ENCODE measurements around the gene LCE3A.

Gene LCE3A

DNA sequence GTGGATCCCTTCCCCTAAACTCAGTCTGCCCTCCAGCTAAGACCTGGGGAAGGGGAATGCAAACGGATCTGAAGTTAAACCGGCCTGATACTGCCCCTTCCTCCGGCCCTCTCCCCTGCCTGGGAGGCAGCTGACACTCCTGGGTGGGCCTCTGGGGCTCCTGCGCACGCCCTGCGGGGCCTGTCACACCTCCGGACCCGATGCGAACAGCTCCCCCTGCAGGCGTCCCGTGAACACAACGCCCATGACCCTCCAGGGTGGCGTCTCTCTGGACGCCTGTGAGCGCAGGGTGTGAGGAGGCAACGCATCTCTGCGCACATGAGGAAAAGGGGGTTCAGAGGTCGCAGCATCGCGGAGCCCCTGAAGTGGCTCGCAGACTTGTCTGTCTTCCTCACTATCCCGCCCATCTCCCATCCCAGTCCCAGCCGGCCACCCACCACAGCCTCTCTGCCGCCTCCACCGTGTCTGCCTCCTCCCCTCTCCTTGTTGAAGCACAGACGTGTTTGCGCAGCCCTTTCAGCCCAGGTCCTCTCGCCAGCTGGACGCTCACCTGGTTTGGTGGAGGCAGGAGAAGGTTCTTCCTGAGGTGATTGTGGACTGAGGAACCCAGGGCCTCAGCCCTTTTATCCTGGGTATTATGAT is 421 bp upstream of the LCE3A start:
- no peak overlapping the region for H3K4me2 ChIP-seq (ENCODE audit: low read length)
- H3K27ac ChIP-seq (ENCODE audit: low read depth, low read length): no peak overlapping the region
- no peaks in the 10 kb centered on the region for H3K36me3 ChIP-seq (ENCODE audit: control insufficient read depth, low read length)
- no peaks in the 10 kb centered on the region for H3F3A ChIP-seq (ENCODE audit: control insufficient read depth, insufficient read depth)
- no peaks in the 10 kb centered on the region for H3K9me2 ChIP-seq (replicated peaks; ENCODE audit: control insufficient read depth, low read length)
- no peaks in the 10 kb centered on the region for H3K4me1 ChIP-seq (ENCODE audit: control insufficient read depth, low read length)
- no peaks in the 10 kb centered on the region for H4K20me1 ChIP-seq (ENCODE audit: control insufficient read depth, insufficient read depth, low read depth, low read length)
- no peak overlapping the region for H3K4me3 ChIP-seq (ENCODE audit: low read length)
- no peaks in the 10 kb centered on the region for H3K79me2 ChIP-seq (ENCODE audit: control insufficient read depth, low read length)
- peaks cover 16% of the 10 kb centered on the region for H3K9me3 ChIP-seq (ENCODE audit: control insufficient read depth, insufficient read depth, low read length)
- TF ChIP-seq EZH2phosphoT487 (IDR thresholded peaks at IDR 0.05; ENCODE audit: borderline replicate concordance, low read length) (no peak), CTCF (IDR thresholded peaks at IDR 0.05; ENCODE audit: low read depth, low read length, poor library complexity, severe bottlenecking) (peak; percentile 57)
- H3K27me3 ChIP-seq (ENCODE audit: control insufficient read depth, low read length): no peaks in the 10 kb centered on the region

DNA sequence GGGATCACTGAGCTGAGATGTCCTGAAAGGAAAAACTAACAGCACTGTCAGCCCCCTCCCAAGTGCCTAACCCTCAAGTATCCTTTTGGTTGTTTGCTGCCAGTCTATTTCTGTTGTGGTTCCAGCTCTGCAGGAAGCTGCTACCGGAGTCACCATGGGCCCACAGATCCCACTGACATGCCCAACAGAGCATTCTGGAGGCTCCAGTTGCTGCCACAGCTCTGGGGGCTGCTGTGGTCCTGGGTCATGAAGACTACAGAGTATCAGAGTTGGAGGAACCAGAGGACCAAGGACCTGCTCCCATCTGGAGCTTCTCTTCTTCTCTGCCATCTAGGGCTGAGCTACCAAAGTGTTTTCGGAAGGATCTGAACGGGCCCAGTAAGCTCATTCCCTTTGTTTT is 910 bp downstream of the LCE3A start:
- Histone ChIP-seq H3K4me3 (ENCODE audit: low read length) (no peak overlapping the region), H3K4me2 (ENCODE audit: low read length) (no peak overlapping the region), H3F3A (ENCODE audit: control insufficient read depth, insufficient read depth) (no peaks in the 10 kb centered on the region), H3K4me1 (ENCODE audit: control insufficient read depth, low read length) (no peaks in the 10 kb centered on the region), H3K79me2 (ENCODE audit: control insufficient read depth, low read length) (no peaks in the 10 kb centered on the region), H4K20me1 (ENCODE audit: control insufficient read depth, insufficient read depth, low read depth, low read length) (no peaks in the 10 kb centered on the region), H3K36me3 (ENCODE audit: control insufficient read depth, low read length) (no peaks in the 10 kb centered on the region), H3K27me3 (ENCODE audit: control insufficient read depth, low read length) (no peaks in the 10 kb centered on the region), H3K9me3 (ENCODE audit: control insufficient read depth, insufficient read depth, low read length) (peaks cover 17% of the 10 kb centered on the region), H3K9me2 (replicated peaks; ENCODE audit: control insufficient read depth, low read length) (no peaks in the 10 kb centered on the region), H3K27ac (ENCODE audit: low read depth, low read length) (no peak overlapping the region)
- no peak for TF ChIP-seq CTCF (IDR thresholded peaks at IDR 0.05; ENCODE audit: low read depth, low read length, poor library complexity, severe bottlenecking)
- TF ChIP-seq EZH2phosphoT487 (IDR thresholded peaks at IDR 0.05; ENCODE audit: borderline replicate concordance, low read length): no peak

DNA sequence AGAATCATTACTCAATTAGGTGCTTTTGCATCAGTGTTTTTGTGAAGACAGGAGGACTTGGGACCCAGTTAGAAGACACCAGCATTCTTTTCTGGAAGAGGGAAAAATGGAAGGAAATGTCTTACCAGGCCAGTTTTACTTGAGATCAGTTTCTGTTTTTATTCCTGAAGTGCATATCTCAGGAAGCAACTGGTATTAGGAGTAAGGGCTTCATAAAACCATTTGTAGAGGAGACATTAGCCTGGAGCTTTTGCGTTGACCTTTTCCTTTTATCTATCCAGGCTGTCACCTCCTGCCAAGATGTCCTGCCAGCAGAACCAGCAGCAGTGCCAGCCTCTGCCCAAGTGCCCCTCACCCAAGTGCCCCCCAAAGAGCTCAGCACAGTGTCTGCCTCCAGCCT is 9.4 kb downstream of the LCE3A start, which contains the start of gene LCE3B:
Gene LCE3B (plus strand): TSS at position 301 of the 400 bp plus-strand sequence. CDS start 0 bp downstream, at position 301.
- no peaks in the 10 kb centered on the region for H3K9me2 ChIP-seq (replicated peaks; ENCODE audit: control insufficient read depth, low read length)
- H3K4me1 ChIP-seq (ENCODE audit: control insufficient read depth, low read length): no peaks in the 10 kb centered on the region
- no peaks in the 10 kb centered on the region for H3K27me3 ChIP-seq (ENCODE audit: control insufficient read depth, low read length)
- H3F3A ChIP-seq (ENCODE audit: control insufficient read depth, insufficient read depth): no peaks in the 10 kb centered on the region
- H3K4me3 ChIP-seq (ENCODE audit: low read length): no peak within 1 kb of the TSS
- no peaks in the 10 kb centered on the region for H3K79me2 ChIP-seq (ENCODE audit: control insufficient read depth, low read length)
- peaks cover 3% of the 10 kb centered on the region for H3K9me3 ChIP-seq (ENCODE audit: control insufficient read depth, insufficient read depth, low read length)
- H3K27ac ChIP-seq (ENCODE audit: low read depth, low read length): no peak within 1 kb of the TSS
- TF ChIP-seq EZH2phosphoT487 (IDR thresholded peaks at IDR 0.05; ENCODE audit: borderline replicate concordance, low read length) (no peak), CTCF (IDR thresholded peaks at IDR 0.05; ENCODE audit: low read depth, low read length, poor library complexity, severe bottlenecking) (no peak)
- H3K4me2 ChIP-seq (ENCODE audit: low read length): no peak within 1 kb of the TSS
- no peaks in the 10 kb centered on the region for H4K20me1 ChIP-seq (ENCODE audit: control insufficient read depth, insufficient read depth, low read depth, low read length)
- H3K36me3 ChIP-seq (ENCODE audit: control insufficient read depth, low read length): no peaks in the 10 kb centered on the region
